Lung (tissue), 12 donors: ENCODE measurements around the gene CFAP20. TPM values are rescaled to one million over a fixed set of nuclear protein-coding genes. Genes with fewer than 3 reads are reported as not detected.

Experiments used
- ATAC-seq: fragments of 200-7000 bp; cut with Tn5 transposase; one replicate; pipeline ENCODE4 v1.9.1; 2020; ENCODE audit warnings: moderate number of reproducible peaks; ENCODE audit not compliant: insufficient read depth, low FRiP score
- DNase-seq, 3 donors: peaks; one replicate each; pipeline ENCODE4 v3.0.0-alpha.2; 2013 to 2017
- H3K27ac ChIP-seq, 2 donors: one replicate each; pipeline ENCODE4 v1.5.1; 2013; ENCODE audit warnings: mild to moderate bottlenecking in 2 of 2, moderate library complexity in 2 of 2, control low read depth in 1 of 2, inconsistent platforms in 1 of 2, low read depth in 1 of 2, low read length in 1 of 2
- H3K27me3 ChIP-seq, 3 donors: one replicate each; pipeline ENCODE4 v1.5.1; 2013; ENCODE audit warnings: low read length in 2 of 3; ENCODE audit not compliant: control insufficient read depth in 3 of 3, insufficient read depth in 3 of 3
- H3K36me3 ChIP-seq, 4 donors: one replicate each; pipeline ENCODE4 v1.5.1; 2013; ENCODE audit warnings: low read length in 4 of 4, mild to moderate bottlenecking in 1 of 4, moderate library complexity in 1 of 4; ENCODE audit not compliant: control insufficient read depth in 4 of 4, insufficient read depth in 4 of 4
- H3K4me1 ChIP-seq, 5 donors: one replicate each; pipeline ENCODE4 v1.5.1; 2013; ENCODE audit warnings: low read length in 5 of 5, mild to moderate bottlenecking in 2 of 5, moderate library complexity in 1 of 5; ENCODE audit not compliant: control insufficient read depth in 5 of 5, insufficient read depth in 5 of 5
- H3K4me3 ChIP-seq: one replicate; pipeline ENCODE4 v1.5.1; 2013; ENCODE audit warnings: mild to moderate bottlenecking, control low read depth, moderate library complexity
- H3K9ac ChIP-seq, 2 donors: one replicate each; pipeline ENCODE4 v1.5.1; 2013; ENCODE audit warnings: low read length in 2 of 2, control low read depth in 1 of 2; ENCODE audit not compliant: insufficient read depth in 1 of 2
- H3K9me3 ChIP-seq, 4 donors: one replicate each; pipeline ENCODE4 v1.5.1; 2013; ENCODE audit warnings: low read length in 3 of 4, mild to moderate bottlenecking in 1 of 4, moderate library complexity in 1 of 4; ENCODE audit not compliant: control insufficient read depth in 4 of 4, insufficient read depth in 3 of 4
- CTCF ChIP-seq: IDR thresholded peaks from 2 replicates; pipeline ENCODE4 v1.5.1; 2012; ENCODE audit warnings: mild to moderate bottlenecking; ENCODE audit errors: control extremely low read depth, extremely low read depth
- WGBS, 2 donors: extraction: QIAGEN DNeasy Blood & Tissue Kit; methylation state at CpG; one replicate each; pipeline ENCODE4 v1.1.7; 2013; 5-methylcytosine and 5-hydroxymethylcytosine counted together
- polyA plus RNA-seq, 2 donors: library from polyadenylated mRNA; stranded (reverse); fragments of 200-250 nt; gene quantifications; one replicate each; pipeline ENCODE4 v1.2.1, GENCODE V29; 2013
- total RNA-seq, 2 donors: library from RNA; depleted of rRNA in 1 of 2; stranded (reverse); fragments of >200 nt in 1 of 2; gene quantifications; one replicate each; pipeline ENCODE4 v1.2.1, GENCODE V29; 2014 to 2021
- donor health status: control.
- donor health status: control.
- donor health status: Bipolar disorder and iron deficiency.
- donor health status: healthy.
- donor health status: DM: yes; HTN: yes; CAD: no.

CFAP20 gene
- total and polyA plus RNA-seq, 4 donors: 20.6 to 86.3 (median 34.7) TPM

- ATAC-seq (no peak), DNase-seq (no peak)
- Histone ChIP-seq H3K4me3 (no peak overlapping the region), H3K9ac (no peak overlapping the region), H3K36me3 (peaks cover 3 to 20% (median 12%) of the 10 kb centered on the region in 4 donors), H3K27ac (no peak overlapping the region), H3K4me1 (no peaks in the 10 kb centered on the region), H3K27me3 (no peaks in the 10 kb centered on the region), H3K9me3 (peaks cover 0 to 1% (median 0%) of the 10 kb centered on the region in 4 donors)
- 74 to 86% methylated on average over 2 of the region's 2 CpGs for WGBS, 2 donors
- TF ChIP-seq CTCF: no peak
Measured at GRCh38 chr16:58157239-58157638, 28.1 kb upstream of the CFAP20 start.

GRCh38 chr16:58155839-58156238 lies 26.7 kb upstream of the CFAP20 start:
- H3K27ac ChIP-seq: no peak overlapping the region
- ATAC-seq: no peak
- TF ChIP-seq CTCF: no peak
- no peak overlapping the region for H3K4me3 ChIP-seq
- no peaks in the 10 kb centered on the region for H3K4me1 ChIP-seq
- peaks cover 1 to 12% (median 6%) of the 10 kb centered on the region in 4 donors for H3K36me3 ChIP-seq
- no peak for DNase-seq
- no peak overlapping the region for H3K9ac ChIP-seq
- no peaks in the 10 kb centered on the region for H3K27me3 ChIP-seq
- H3K9me3 ChIP-seq: peaks cover 0 to under 1% (median 0%) of the 10 kb centered on the region in 4 donors
- 20 to 67% methylated on average over 2 of the region's 2 CpGs for WGBS, 2 donors

GRCh38 chr16:58154345-58154744 lies 25.2 kb upstream of the CFAP20 start:
- Histone ChIP-seq H3K27me3 (no peaks in the 10 kb centered on the region), H3K4me1 (no peaks in the 10 kb centered on the region), H3K9me3 (no peaks in the 10 kb centered on the region), H3K4me3 (no peak overlapping the region), H3K27ac (no peak overlapping the region), H3K9ac (no peak overlapping the region), H3K36me3 (peaks cover 0 to 7% (median 2%) of the 10 kb centered on the region in 4 donors)
- 85 to 90% methylated on average over 2 of the region's 2 CpGs for WGBS, 2 donors
- TF ChIP-seq CTCF: no peak
- DNase-seq: no peak
- no peak for ATAC-seq

- H3K4me3 ChIP-seq: no peak overlapping the region
- H3K36me3 ChIP-seq: peaks cover 0 to 3% (median 0%) of the 10 kb centered on the region in 4 donors
- H3K4me1 ChIP-seq: no peaks in the 10 kb centered on the region
- DNase-seq (no peak), ATAC-seq (no peak)
- no peak overlapping the region for H3K27ac ChIP-seq
- no peaks in the 10 kb centered on the region for H3K9me3 ChIP-seq
- WGBS, 2 donors: 71 to 83% methylated on average over 8 of the region's 8 CpGs
- no peaks in the 10 kb centered on the region for H3K27me3 ChIP-seq
- H3K9ac ChIP-seq: no peak overlapping the region
- TF ChIP-seq CTCF: no peak
Measured at GRCh38 chr16:58152246-58152868, 23.2 kb upstream of the CFAP20 start.
